Body of pancreas (tissue), 4 donors: ENCODE data around the gene EPHA4.

Experiments used
- CTCF ChIP-seq, 7 experiments: fragments of 450-650 bp in 4 of 7; fragments of 200-600 bp in 3 of 7; sonication (generic) in 3 of 7; IDR thresholded peaks; one replicate each; pipeline ENCODE4 v1.5.1; 2016 to 2019; ENCODE audit warnings: antibody characterized with exemption in 7 of 7
- POLR2A ChIP-seq, 3 donors: fragments of 450-650 bp; IDR thresholded peaks; one replicate each; pipeline ENCODE4 v1.6.1; 2016; ENCODE audit warnings: antibody characterized with exemption in 3 of 3, mild to moderate bottlenecking in 2 of 3

- TF ChIP-seq CTCF (IDR thresholded peaks at IDR 0.05) (no peak), POLR2A (IDR thresholded peaks at IDR 0.05) (no peak)
Observed at GRCh38 chr2:221412978-221413377, 159.1 kb downstream of the EPHA4 start.
